IPS DF 19.7 (cell line): ENCODE measurements around the gene NPPA.

Source experiments
- DNase-seq: peaks from one replicate; pipeline ENCODE4 v3.0.0-alpha.2; 2013; ENCODE audit warnings: low read depth, low spot score

NPPA gene

GRCh38 chr1:11842154-11843041 is 5.2 kb downstream of the NPPA start:
- no peak for DNase-seq

DNA sequence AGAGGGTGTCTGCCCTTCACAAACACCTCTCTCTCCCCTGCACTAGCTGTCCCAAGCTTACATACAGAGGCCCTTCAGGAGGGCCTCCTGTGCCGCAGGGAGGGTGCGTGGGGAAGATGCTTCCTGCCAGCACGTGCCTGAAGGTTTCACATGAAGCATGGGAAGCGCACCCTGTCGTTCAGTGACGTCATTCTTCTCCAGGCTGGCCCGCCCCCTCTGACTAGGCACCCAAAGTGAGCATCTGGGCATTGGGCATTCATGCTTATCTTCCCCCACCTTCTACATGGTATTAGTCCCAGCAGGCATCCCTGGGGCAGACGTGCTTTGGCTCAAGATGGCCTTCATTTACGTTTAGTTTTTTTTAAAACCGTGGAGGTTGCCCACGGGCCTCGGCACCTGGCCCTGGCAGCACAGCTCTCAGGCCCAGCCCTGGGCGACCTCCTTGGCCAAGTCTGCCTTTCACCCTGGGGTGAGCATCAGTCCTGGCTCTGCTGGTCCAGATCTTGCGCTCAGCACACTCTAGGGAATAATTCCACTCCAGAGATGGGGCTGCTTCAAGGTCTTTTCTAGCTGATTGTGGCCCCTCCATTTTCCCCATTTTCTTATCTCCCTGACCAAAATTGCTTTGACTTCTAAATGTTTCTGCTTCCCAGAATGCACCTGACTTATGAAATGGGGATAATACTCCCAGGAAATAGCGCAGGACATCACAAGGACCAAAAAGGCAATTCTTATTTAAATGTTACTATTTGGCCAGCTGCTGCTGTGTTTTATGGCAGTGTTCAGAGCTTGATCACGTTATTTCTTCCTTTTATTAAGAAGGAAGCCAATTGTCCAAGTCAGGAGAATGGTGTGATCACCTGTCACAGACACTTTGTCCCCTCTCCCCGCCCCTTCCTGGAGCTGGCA is 6.1 kb downstream of the NPPA start:
- no peak for DNase-seq

GRCh38 chr1:11839727-11840705 is 7.6 kb downstream of the NPPA start:
- DNase-seq, result no peak

- peak; percentile 33 for DNase-seq
These were observed 9.0 kb downstream of the NPPA start for GRCh38 chr1:11838349-11839272.

GRCh38 chr1:11837767-11838348 is 9.7 kb downstream of the NPPA start:
- DNase-seq, result no peak

DNA sequence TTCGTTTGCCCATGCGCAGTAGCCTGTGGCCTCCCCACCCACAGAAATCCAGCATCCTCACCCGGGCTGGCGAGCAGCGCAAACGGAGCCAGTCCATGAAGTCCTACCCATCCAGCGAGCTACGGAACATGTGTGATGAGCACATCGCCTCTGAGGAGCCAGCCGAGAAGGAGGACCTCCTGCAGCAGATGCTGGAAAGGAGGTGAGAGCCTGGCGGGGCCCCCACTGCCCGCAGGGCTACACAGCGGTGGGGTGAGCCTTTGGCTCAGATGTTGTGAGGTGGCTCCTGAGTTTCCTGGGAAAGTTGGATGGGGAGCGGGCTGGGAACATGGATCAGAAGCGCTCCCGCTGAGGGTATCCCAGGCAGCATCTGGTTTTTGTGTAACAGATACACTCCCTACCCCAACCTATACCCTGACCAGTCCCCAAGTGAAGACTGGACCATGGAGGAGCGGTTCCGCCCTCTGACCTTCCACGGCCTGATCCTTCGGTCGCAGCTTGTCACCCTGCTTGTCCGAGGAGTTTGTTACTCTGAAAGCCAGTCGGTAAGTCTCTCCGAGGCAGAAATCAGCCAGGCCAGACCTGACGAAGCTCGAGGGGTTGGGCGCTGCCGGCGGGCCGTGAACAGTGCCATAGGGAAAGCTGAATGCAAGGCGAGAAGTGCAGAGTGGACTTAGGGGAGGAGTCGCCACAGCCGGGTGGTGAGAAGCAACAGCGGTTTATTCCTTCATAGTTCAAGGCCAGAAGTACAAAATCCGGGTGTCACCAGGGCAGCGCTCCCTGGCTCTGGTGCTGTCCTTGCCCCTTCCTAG is 10.4 kb downstream of the NPPA start:
- no peak for DNase-seq

GRCh38 chr1:11835441-11836225 is 11.9 kb downstream of the NPPA start:
- DNase-seq, result no peak

DNA sequence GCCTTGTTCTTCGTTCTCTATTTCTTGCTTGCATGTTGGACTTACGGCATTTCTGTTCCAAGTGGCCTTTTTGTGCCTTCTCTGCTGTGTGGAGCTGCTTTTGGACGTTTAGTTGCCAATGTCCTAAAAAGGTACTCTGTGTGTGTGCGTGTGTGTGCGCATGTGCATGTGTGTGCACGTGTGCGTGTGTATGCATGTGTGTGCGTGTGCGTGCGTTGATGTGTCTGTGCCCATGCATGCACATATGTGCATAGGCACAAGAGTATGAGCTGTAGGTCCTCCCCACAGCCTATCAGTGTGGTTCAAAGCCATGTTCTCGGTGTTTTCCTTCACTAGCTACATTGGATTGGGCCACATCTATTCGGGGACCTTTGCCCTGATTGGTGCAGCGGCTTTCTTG is 13.7 kb downstream of the NPPA start:
- DNase-seq, result no peak

DNA sequence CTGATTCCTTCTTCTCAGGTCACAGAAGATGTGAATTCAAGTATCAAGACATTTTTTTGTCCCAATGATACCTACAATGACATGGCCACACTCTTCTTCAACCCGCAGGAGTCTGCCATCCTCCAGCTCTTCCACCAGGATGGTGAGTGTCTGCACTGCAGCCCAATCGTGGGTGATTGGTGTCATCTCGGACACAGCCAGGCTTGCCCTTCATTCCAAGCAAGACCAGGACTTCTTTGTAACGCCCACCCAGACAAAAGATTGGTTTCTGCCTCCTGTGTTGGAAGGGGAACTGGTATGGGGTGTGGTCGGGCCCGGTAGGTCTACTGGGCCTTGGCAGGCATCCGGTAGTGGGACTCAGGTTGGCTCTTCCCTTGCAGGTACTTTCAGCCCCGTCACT is 14.1 kb downstream of the NPPA start:
- DNase-seq, result no peak

DNA sequence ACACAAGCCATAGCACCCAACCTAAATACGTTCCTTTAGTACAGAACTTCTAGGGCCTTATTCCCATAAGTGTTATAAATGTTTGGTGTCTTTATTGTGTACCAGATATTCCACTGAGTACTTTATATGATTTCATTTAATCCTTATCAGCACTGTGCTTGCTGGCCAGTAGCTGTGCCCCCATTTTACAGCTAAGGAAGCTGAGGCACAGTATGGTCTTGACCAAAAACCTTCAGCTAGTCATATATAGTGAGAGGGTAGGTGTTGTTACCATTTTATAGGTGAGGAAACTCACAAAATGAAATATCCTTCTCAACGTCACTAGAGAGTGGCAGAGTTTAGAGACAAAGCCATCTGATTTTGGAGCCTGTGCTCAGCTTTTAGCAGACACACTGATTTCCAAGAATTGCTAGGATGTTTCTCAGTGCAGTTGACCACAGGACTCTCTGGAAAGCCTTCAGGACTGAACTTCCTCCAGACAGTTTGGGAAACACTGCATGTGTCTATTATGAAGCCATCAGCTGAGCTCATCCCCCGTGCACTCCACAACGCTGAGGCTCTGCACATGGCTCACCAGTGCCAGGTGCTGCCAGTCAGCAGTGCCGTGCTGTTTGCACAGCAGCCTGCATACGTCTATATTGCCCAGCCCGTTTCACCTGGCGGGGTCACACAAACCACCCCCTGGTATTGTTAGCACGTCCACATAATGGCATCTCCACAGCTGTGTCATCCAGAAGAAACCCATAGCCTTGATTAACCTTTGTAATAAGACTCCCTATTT is 15.4 kb downstream of the NPPA start:
- DNase-seq, result no peak

DNA sequence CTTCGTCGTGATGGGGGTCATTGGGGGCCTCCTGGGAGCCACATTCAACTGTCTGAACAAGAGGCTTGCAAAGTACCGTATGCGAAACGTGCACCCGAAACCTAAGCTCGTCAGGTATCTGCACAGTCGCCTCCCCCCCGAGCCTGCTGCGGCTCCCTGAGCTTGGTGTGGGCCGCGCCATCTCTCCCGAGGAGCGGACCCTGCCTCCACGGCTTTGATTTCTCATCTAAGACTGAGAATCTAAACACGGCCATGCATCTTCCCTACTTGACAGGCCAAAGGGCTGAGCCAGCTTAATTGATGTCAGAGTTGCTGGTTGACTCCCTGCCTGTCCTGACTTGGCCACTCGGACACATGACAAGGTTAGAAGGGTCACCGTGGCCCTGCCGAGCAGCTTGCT is 19.1 kb downstream of the NPPA start:
- no peak for DNase-seq

DNA sequence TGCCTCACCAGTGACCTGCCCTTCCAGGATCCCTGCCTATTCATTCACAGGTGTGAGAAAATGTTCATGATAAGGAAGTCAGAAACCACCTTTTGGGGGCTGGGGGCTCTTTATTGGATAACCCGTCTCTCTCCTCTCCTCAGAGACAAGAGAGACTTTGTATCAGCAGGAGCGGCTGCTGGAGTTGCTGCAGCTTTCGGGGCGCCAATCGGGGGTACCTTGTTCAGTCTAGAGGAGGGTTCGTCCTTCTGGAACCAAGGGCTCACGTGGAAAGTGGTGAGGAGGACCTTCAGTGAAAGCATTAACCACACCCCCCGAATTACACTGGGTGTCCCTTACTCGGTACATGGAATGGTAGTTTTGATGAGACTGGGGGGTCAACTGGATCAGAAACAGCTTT is 20.6 kb downstream of the NPPA start:
- no peak for DNase-seq

- no peak for DNase-seq
These were observed 22.5 kb downstream of the NPPA start for GRCh38 chr1:11825131-11825530.

GRCh38 chr1:11823366-11824137 is 24.0 kb downstream of the NPPA start:
- DNase-seq, result no peak

DNA sequence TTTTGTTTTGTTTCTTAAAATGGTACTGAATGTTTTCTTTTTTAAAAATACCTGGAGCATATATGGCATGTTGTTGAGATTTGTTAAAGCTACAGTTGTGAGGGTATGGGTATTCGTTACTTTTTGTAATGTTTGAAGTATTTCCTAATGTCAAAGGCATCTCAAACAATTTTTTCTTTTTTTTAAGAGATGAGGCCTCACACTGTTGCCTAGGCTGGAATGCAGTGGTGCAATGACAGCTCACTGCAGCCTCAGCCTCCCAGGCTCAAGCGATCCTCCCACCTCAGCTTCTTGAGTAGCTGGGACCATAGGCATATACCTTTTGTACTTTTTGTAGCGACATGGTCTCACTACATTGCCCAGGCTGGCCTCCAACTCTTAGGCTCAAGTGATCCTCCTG is 25.5 kb downstream of the NPPA start:
- no peak for DNase-seq

- no peak for DNase-seq
These were observed 30.4 kb downstream of the NPPA start for GRCh38 chr1:11817192-11817591.

- DNase-seq, result no peak
These were observed 34.6 kb downstream of the NPPA start for GRCh38 chr1:11813021-11813420.
